H1 (cell line): Measurements from ENCODE around the gene ZC3H14. TPM values are rescaled to one million over a fixed set of nuclear protein-coding genes. Genes with fewer than 3 reads are reported as not detected.

Source experiments
- CTCF ChIA-PET: fragments of 300-600 bp; sonication (Branson Sonifier 250); formaldehyde crosslinking; loops from one replicate; lab custom pipeline; 2021; ENCODE audit not compliant: partially characterized antibody; lab: Charles Lee
- POLR2A ChIA-PET: fragments of 300-600 bp; sonication (Branson Sonifier 250); formaldehyde crosslinking; loops from one replicate; lab custom pipeline; 2021; ENCODE audit warnings: inconsistent platforms; ENCODE audit not compliant: partially characterized antibody; lab: Charles Lee
- DNase-seq, 2 experiments: peaks; one replicate each; pipeline versions ENCODE4 v3.0.0 to v3.0.0-alpha.2; 2010 to 2022; ENCODE audit warnings: low spot score in 2 of 2, low read depth in 1 of 2, mixed read lengths in 1 of 2
- FAIRE-seq: peaks from 2 replicates; lab custom pipeline; 2011; peaks lifted over from hg19 to GRCh38; lab: Jason Lieb, UNC
- H2AFZ ChIP-seq: 2 replicates; pipeline ENCODE4 v1.8.1; 2012; ENCODE audit warnings: low read length, inconsistent platforms
- H2AK5ac ChIP-seq: 2 replicates; pipeline ENCODE4 v1.6.1; 2013; ENCODE audit warnings: low read depth, low read length
- H2BK120ac ChIP-seq: replicated peaks from 2 replicates; pipeline ENCODE3; 2013; ENCODE audit warnings: low read depth, low read length, inconsistent platforms
- H2BK12ac ChIP-seq: 2 replicates; pipeline ENCODE4 v1.6.1; 2013; ENCODE audit warnings: low read depth, low read length
- H2BK15ac ChIP-seq: 2 replicates; pipeline ENCODE4 v1.6.1; 2013; ENCODE audit warnings: low read length
- H2BK20ac ChIP-seq: 2 replicates; pipeline ENCODE4 v1.6.1; 2013; ENCODE audit warnings: low read length
- H2BK5ac ChIP-seq: 2 replicates; pipeline ENCODE4 v1.6.1; 2013; ENCODE audit warnings: low read depth, low read length
- H3K14ac ChIP-seq: 2 replicates; pipeline ENCODE4 v1.6.1; 2013; ENCODE audit warnings: inconsistent platforms; ENCODE audit not compliant: insufficient read length
- H3K18ac ChIP-seq: 2 replicates; pipeline ENCODE4 v1.6.1; 2013; ENCODE audit warnings: low read length; ENCODE audit errors: extremely low read depth
- H3K23ac ChIP-seq: 2 replicates; pipeline ENCODE4 v1.6.1; 2013; ENCODE audit warnings: inconsistent platforms; ENCODE audit not compliant: insufficient read length
- H3K23me2 ChIP-seq: 2 replicates; pipeline ENCODE4 v1.6.1; 2013; ENCODE audit warnings: low read depth, low read length
- H3K27ac ChIP-seq: 2 replicates; pipeline ENCODE4 v1.6.1; 2011; ENCODE audit warnings: low read depth, low read length, inconsistent platforms
- H3K27me3 ChIP-seq, 4 experiments: replicated peaks in 1 of 4; 1 replicate in 1 of 4; 2 replicates in 3 of 4; pipeline versions ENCODE4 v1.6.1 to v1.8.1; 2011 to 2013; ENCODE audit warnings: low read length in 3 of 4, mild to moderate bottlenecking in 3 of 4, inconsistent platforms in 2 of 4, mixed read lengths in 2 of 4, moderate library complexity in 1 of 4; ENCODE audit not compliant: control insufficient read depth in 3 of 4, insufficient read depth in 3 of 4; ENCODE audit errors: extremely low read depth in 1 of 4
- H3K36me3 ChIP-seq, 4 experiments: 2 replicates each; pipeline versions ENCODE4 v1.6.1 to v1.8.1; 2011 to 2013; ENCODE audit warnings: mild to moderate bottlenecking in 4 of 4, low read length in 3 of 4, moderate library complexity in 2 of 4, control low read depth in 1 of 4, inconsistent platforms in 1 of 4; ENCODE audit not compliant: insufficient read depth in 4 of 4, control insufficient read depth in 2 of 4
- H3K4ac ChIP-seq: replicated peaks from 2 replicates; pipeline ENCODE3; 2013; ENCODE audit warnings: low read length, low read depth, mixed read lengths, inconsistent platforms; ENCODE audit not compliant: insufficient read length
- H3K4me1 ChIP-seq, 4 experiments: replicated peaks in 1 of 4; 1 replicate in 1 of 4; 2 replicates in 3 of 4; pipeline versions ENCODE4 v1.6.1 to v1.8.1; 2011 to 2013; ENCODE audit warnings: low read length in 3 of 4, inconsistent platforms in 2 of 4, mixed read lengths in 1 of 4; ENCODE audit not compliant: insufficient read depth in 4 of 4, control insufficient read depth in 3 of 4
- H3K4me2 ChIP-seq, 2 experiments: 2 replicates each; pipeline versions ENCODE4 v1.6.1 to v1.8.1; 2011 to 2013; ENCODE audit warnings: low read depth in 2 of 2, low read length in 2 of 2, control low read depth in 1 of 2, inconsistent platforms in 1 of 2, mild to moderate bottlenecking in 1 of 2; ENCODE audit not compliant: insufficient read depth in 1 of 2
- H3K4me3 ChIP-seq, 4 experiments: fragments of 200-600, 300-600 bp in 1 of 4; sonication (generic), shearing (Covaris generic), sonication (Bioruptor Twin) in 1 of 4; 2 replicates each; pipeline versions ENCODE4 v1.5.1 to v1.8.1; 2011 to 2016; ENCODE audit warnings: low read length in 4 of 4, low read depth in 3 of 4, control low read depth in 2 of 4, inconsistent platforms in 2 of 4, mild to moderate bottlenecking in 2 of 4, mixed read lengths in 1 of 4, moderate library complexity in 1 of 4; ENCODE audit not compliant: insufficient read depth in 2 of 4; ENCODE audit errors: extremely low read depth in 1 of 4
- H3K56ac ChIP-seq: replicated peaks from 2 replicates; pipeline ENCODE3; 2013; ENCODE audit warnings: low read depth, mild to moderate bottlenecking, mixed read lengths, low read length, inconsistent platforms; ENCODE audit not compliant: insufficient read length
- H3K79me1 ChIP-seq: 2 replicates; pipeline ENCODE4 v1.6.1; 2013; ENCODE audit warnings: low read depth, low read length, control low read depth
- H3K79me2 ChIP-seq, 2 experiments: 2 replicates each; pipeline versions ENCODE4 v1.6.1 to v1.8.1; 2012 to 2013; ENCODE audit warnings: low read length in 2 of 2, mild to moderate bottlenecking in 2 of 2, inconsistent platforms in 1 of 2; ENCODE audit not compliant: insufficient read depth in 2 of 2, control insufficient read depth in 1 of 2
- H3K9ac ChIP-seq, 4 experiments: replicated peaks in 1 of 4; 1 replicate in 1 of 4; 2 replicates in 3 of 4; pipeline versions ENCODE4 v1.6.1 to v1.8.1; 2011 to 2013; ENCODE audit warnings: low read depth in 3 of 4, low read length in 3 of 4, control low read depth in 2 of 4, mild to moderate bottlenecking in 2 of 4, moderate library complexity in 2 of 4, inconsistent platforms in 1 of 4; ENCODE audit errors: extremely low read depth in 1 of 4
- H3K9me3 ChIP-seq, 2 experiments: 2 replicates each; pipeline versions ENCODE4 v1.6.1 to v1.8.1; 2012 to 2013; ENCODE audit warnings: mild to moderate bottlenecking in 2 of 2, moderate library complexity in 2 of 2, control low read depth in 1 of 2, inconsistent platforms in 1 of 2, low read depth in 1 of 2, low read length in 1 of 2, mixed read lengths in 1 of 2; ENCODE audit not compliant: insufficient read depth in 2 of 2
- H4K20me1 ChIP-seq, 2 experiments: replicated peaks in 1 of 2; 2 replicates each; pipeline versions ENCODE3 to v1.8.1; 2011 to 2013; ENCODE audit warnings: inconsistent platforms in 2 of 2, low read length in 2 of 2, mild to moderate bottlenecking in 1 of 2; ENCODE audit not compliant: insufficient read depth in 2 of 2, control insufficient read depth in 1 of 2
- H4K5ac ChIP-seq: 2 replicates; pipeline ENCODE4 v1.6.1; 2013; ENCODE audit warnings: low read length, low read depth, mixed read lengths, inconsistent platforms; ENCODE audit not compliant: insufficient read length
- H4K8ac ChIP-seq: 2 replicates; pipeline ENCODE4 v1.8.0; 2013; ENCODE audit warnings: mild to moderate bottlenecking, moderate library complexity, low read length, inconsistent platforms; ENCODE audit not compliant: insufficient read depth; ENCODE audit errors: extremely low read depth
- H4K91ac ChIP-seq: replicated peaks from 2 replicates; pipeline ENCODE3; 2013; ENCODE audit warnings: low read length, mixed read lengths, inconsistent platforms; ENCODE audit not compliant: insufficient read length
- JUND ChIP-seq: IDR thresholded peaks from 2 replicates; pipeline ENCODE4 v1.6.1; 2011; ENCODE audit warnings: mild to moderate bottlenecking, improper control_type of control experiment, low read length
- MAFK ChIP-seq: IDR thresholded peaks from 2 replicates; pipeline ENCODE4 v1.6.1; 2012; ENCODE audit warnings: low read depth, mild to moderate bottlenecking, improper control_type of control experiment, low read length
- SIX5 ChIP-seq: IDR thresholded peaks from 2 replicates; pipeline ENCODE4 v1.6.1; 2011; ENCODE audit warnings: mild to moderate bottlenecking, low read depth, low read length
- TBP ChIP-seq: IDR thresholded peaks from 2 replicates; pipeline ENCODE4 v1.6.1; 2011; ENCODE audit warnings: low read depth, low read length, improper control_type of control experiment
- TEAD4 ChIP-seq: IDR thresholded peaks from 2 replicates; pipeline ENCODE4 v1.6.1; 2012; ENCODE audit warnings: low read depth, low read length, inconsistent platforms, mixed read lengths
- WGBS, 2 experiments: shearing (Covaris generic) in 1 of 2; methylation state at CpG; one replicate each; pipeline versions ENCODE4 v1.1.6 to v1.1.7; 2013 to 2015; ENCODE audit warnings: low lambda C conversion rate in 2 of 2, mixed read lengths in 2 of 2, inconsistent platforms in 1 of 2, low coverage in 1 of 2, missing lambda C conversion rate in 1 of 2; ENCODE audit not compliant: insufficient replicate concordance in 2 of 2, insufficient coverage in 1 of 2, insufficient read length in 1 of 2; ENCODE audit errors: extremely low coverage in 1 of 2, missing lambda C conversion rate in 1 of 2; 5-methylcytosine and 5-hydroxymethylcytosine counted together
- polyA plus RNA-seq, 7 experiments: library from polyadenylated mRNA; depleted of rRNA in 3 of 7; stranded (reverse) in 5 of 7; unstranded in 2 of 7; fragments of >200 nt in 5 of 7; fragments of 200-250 nt in 2 of 7; gene quantifications; 1 replicate in 5 of 7; 2 replicates in 1 of 7; 4 replicates in 1 of 7; pipeline versions ENCODE4 v1.2.1 to v1.2.3, GENCODE V29; 2011 to 2013; ENCODE audit warnings: missing spikeins in 2 of 7, mixed read lengths in 2 of 7
- total RNA-seq: library from RNA; stranded (reverse); fragmentation: NEBNext Ultra II Directional; extraction: Animal tissue kit (Norgen Biotek cat#: 25700); gene quantifications from 2 replicates; pipeline ENCODE4 v1.2.1, GENCODE V29; 2021

Gene ZC3H14
- total and polyA plus RNA-seq, 2 of the 8 experiments (the other 6 are each of a cell fraction or from before 2014, with no cell fraction given) = 86.0 to 99.1 TPM

DNA sequence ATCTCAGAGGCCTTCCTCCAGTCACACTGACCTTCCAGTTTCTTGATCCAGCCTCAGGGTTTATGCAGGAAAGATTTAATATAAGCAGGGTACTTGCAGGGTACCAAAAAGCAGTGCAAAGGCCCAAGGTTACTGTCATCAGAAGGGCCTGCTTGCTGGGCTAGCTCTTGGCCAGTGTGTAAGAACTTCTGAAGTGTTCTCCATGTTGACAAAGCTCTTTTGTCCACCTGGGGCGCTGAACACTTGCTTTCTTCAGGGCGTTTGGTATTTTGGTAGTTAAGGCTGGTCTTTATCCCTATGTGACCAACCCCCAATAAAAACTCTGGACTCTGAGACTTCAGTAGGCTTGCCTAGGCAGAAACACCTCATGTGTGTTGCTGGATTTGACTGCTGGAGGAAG is 69.7 kb downstream of the ZC3H14 start:
- no peak overlapping the region for H4K8ac ChIP-seq
- no peak overlapping the region for H3K9ac ChIP-seq
- H3K56ac ChIP-seq = no peak overlapping the region
- H2AK5ac ChIP-seq = no peak overlapping the region
- no peaks in the 10 kb centered on the region for H3K9me3 ChIP-seq
- POLR2A ChIA-PET = no interaction called here
- no peak overlapping the region for H3K4me2 ChIP-seq
- no peak overlapping the region for H2AFZ ChIP-seq
- H3K18ac ChIP-seq = no peak overlapping the region
- H3K14ac ChIP-seq = no peak overlapping the region
- H2BK15ac ChIP-seq = no peak overlapping the region
- TF ChIP-seq SIX5 (no peak), MAFK (no peak), JUND (no peak), TBP (no peak), TEAD4 (no peak)
- H3K4me3 ChIP-seq = no peak overlapping the region
- no peaks in the 10 kb centered on the region for H3K36me3 ChIP-seq
- DNase-seq (no peak), FAIRE-seq (no peak)
- no peak overlapping the region for H3K4ac ChIP-seq
- H4K91ac ChIP-seq = no peak overlapping the region
- H2BK20ac ChIP-seq = no peak overlapping the region
- CTCF ChIA-PET = interaction anchor here (0.7 to 1.7 kb wide), 2 partner anchors 10 to 36 kb away, joined by 3 to 4 read pairs; no protein-coding TSS in a partner anchor
- no peaks in the 10 kb centered on the region for H3K4me1 ChIP-seq
- no peaks in the 10 kb centered on the region for H3K27me3 ChIP-seq
- no peak overlapping the region for H2BK5ac ChIP-seq
- no peaks in the 10 kb centered on the region for H3K79me1 ChIP-seq
- no peaks in the 10 kb centered on the region for H3K23me2 ChIP-seq
- no peak overlapping the region for H3K23ac ChIP-seq
- H4K20me1 ChIP-seq = no peaks in the 10 kb centered on the region
- no peak overlapping the region for H2BK120ac ChIP-seq
- H3K79me2 ChIP-seq = no peaks in the 10 kb centered on the region
- 100% methylated on average over 2 of the region's 2 CpGs; no CpG with 5 or more reads in 1 of the 2 experiments for WGBS, 2 experiments
- H3K27ac ChIP-seq = no peak overlapping the region
- no peak overlapping the region for H4K5ac ChIP-seq
- H2BK12ac ChIP-seq = no peak overlapping the region
